Panc1 (cell line): Measurements from ENCODE around the gene RAP1GAP2. TPM values are rescaled to one million over a fixed set of nuclear protein-coding genes. Genes with fewer than 3 reads are reported as not detected.

Experiments used
- ATAC-seq: fragments of 200-7000 bp; cut with Tn5 transposase; 2 replicates; pipeline ENCODE4 v1.9.1; 2020; ENCODE audit warnings: mild to moderate bottlenecking, moderate library complexity
- BruUV-seq: library from RNA; stranded (reverse); fragments of 400-500 nt; replicated peaks from 2 replicates; lab custom pipeline; 2021; lab: Mats Ljungman, UMichigan
- CTCF ChIA-PET: fragments of 300-600 bp; sonication (Branson Sonifier 250); formaldehyde crosslinking; loops from one replicate; lab custom pipeline; 2022; ENCODE audit warnings: antibody characterized with exemption; lab: Charles Lee
- POLR2A ChIA-PET: fragments of 300-600 bp; sonication (Branson Sonifier 250); formaldehyde crosslinking; loops from one replicate; lab custom pipeline; 2022; ENCODE audit warnings: antibody characterized with exemption; lab: Charles Lee
- DNase-seq: peaks from one replicate; pipeline ENCODE4 v3.0.0-alpha.2; 2010; ENCODE audit warnings: low read depth, low spot score
- H3K27ac ChIP-seq: 2 replicates; pipeline ENCODE4 v1.5.1; 2011; ENCODE audit warnings: mild to moderate bottlenecking, low read length, inconsistent platforms
- H3K27me3 ChIP-seq: fragments of 200-500 bp; sonication (Bioruptor generic); 2 replicates; pipeline ENCODE4 v1.6.0; 2014; ENCODE audit warnings: low read length, inconsistent platforms; ENCODE audit not compliant: control insufficient read depth, insufficient read depth
- H3K36me3 ChIP-seq: fragments of 200-500 bp; sonication (Bioruptor generic); 2 replicates; pipeline ENCODE4 v1.5.1; 2014; ENCODE audit warnings: inconsistent platforms, mild to moderate bottlenecking, low read length, moderate library complexity; ENCODE audit not compliant: control insufficient read depth, insufficient read depth
- H3K4me1 ChIP-seq: 2 replicates; pipeline ENCODE4 v1.5.1; 2011; ENCODE audit warnings: inconsistent platforms, mild to moderate bottlenecking, low read length, moderate library complexity; ENCODE audit not compliant: control insufficient read depth, insufficient read depth
- H3K4me3 ChIP-seq, 2 experiments: 2 replicates each; pipeline ENCODE4 v1.5.1; 2011 to 2012; ENCODE audit warnings: low read depth in 2 of 2, low read length in 2 of 2, mild to moderate bottlenecking in 2 of 2, inconsistent platforms in 1 of 2, moderate library complexity in 1 of 2
- H3K9me3 ChIP-seq: fragments of 200-500 bp; sonication (Bioruptor generic); 2 replicates; pipeline ENCODE4 v1.5.1; 2014; ENCODE audit warnings: low read depth, mild to moderate bottlenecking, inconsistent platforms, low read length, moderate library complexity; ENCODE audit not compliant: control insufficient read depth, insufficient read depth
- POLR2AphosphoS5 ChIP-seq: IDR thresholded peaks from 2 replicates; pipeline ENCODE4 v1.6.1; 2012; ENCODE audit warnings: mild to moderate bottlenecking, low read depth, low read length, moderate library complexity
- SIN3A ChIP-seq: IDR thresholded peaks from 2 replicates; pipeline ENCODE4 v1.6.1; 2012; ENCODE audit warnings: low read depth, mild to moderate bottlenecking, low read length, moderate library complexity, borderline replicate concordance; ENCODE audit not compliant: insufficient read depth
- TCF7L2 ChIP-seq: IDR thresholded peaks from 2 replicates; pipeline ENCODE4 v1.6.1; 2011; ENCODE audit warnings: mild to moderate bottlenecking, low read depth, low read length, inconsistent platforms
- in situ Hi-C: cut with HindIII; loops from 2 replicates; pipeline ENCODE4 v1.10.0; 2016; ENCODE audit warnings: low sequenced_read_pairs, low pct_unique_long_range_greater_than_20kb
- intact Hi-C: fragments of 100-400 bp; cut with micrococcal nuclease; formaldehyde crosslinking; loops from one replicate; pipeline ENCODE4 v1.10.0; 2022; ENCODE audit not compliant: unreplicated experiment
- total RNA-seq: library from RNA; stranded (reverse); gene quantifications from one replicate; pipeline ENCODE4 v1.2.1, GENCODE V29; 2021; ENCODE audit not compliant: unreplicated experiment
- TF ChIP-seq, protein P1 (sequence below), 2 experiments: IDR thresholded peaks; 2 replicates each; pipeline ENCODE4 v1.6.1; 2011 to 2012; ENCODE audit warnings: low read depth in 2 of 2, control low read depth in 1 of 2, low read length in 1 of 2, mild to moderate bottlenecking in 1 of 2, moderate library complexity in 1 of 2; ENCODE audit not compliant: insufficient read depth in 1 of 2
- TF ChIP-seq, protein P2 (sequence below): fragments of 450-650 bp; IDR thresholded peaks from 2 replicates; pipeline ENCODE4 v1.5.1; 2017; ENCODE audit warnings: mild to moderate bottlenecking

Gene RAP1GAP2
- total RNA-seq, 1 experiment from 2014 or later: 10.0 TPM

DNA sequence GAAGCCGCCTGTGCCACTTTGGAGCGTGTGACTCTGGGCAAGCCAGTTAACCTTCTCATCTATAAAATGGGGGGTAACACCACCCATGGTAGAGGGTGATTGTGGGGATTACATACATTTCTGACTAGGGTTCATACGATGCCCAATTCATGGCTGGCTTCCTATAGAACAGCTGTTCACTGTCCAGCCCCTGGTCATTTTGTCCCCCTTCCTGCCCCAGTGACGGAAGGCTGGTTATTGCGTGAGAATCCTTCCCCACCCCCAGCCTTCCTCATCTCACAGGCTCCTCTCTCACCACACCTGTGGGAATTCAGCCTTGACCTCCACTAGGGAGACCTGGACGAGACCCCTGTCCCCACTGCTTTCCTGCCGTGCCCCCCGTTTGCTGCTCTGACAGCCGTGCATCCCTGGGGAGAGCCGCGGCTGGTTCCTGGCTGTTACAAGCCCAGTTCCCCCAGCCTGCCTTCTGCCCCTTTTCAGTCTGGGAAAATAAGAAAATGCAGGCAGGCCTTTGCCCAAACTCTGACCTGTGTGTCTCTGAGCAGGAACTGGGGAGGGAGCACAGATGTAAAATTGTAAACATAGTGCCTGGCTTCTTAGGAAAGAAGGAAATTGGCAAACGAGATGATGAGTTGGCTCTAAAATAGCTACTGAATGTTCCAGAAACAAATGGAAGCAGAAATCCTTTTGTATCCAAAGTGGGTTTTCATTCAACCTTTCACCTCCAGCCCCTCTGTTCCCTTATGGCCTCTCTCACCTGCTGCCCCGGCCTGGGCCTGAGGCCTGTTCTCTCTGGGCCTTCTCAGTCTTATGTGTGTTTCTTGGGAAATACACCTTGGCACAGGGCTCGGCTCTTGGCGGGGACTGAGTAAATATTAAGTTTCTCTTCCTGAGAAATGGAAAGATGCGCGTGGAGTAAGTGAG, 199.9 kb downstream of the RAP1GAP2 start:
- DNase-seq (no peak), ATAC-seq (no peak)
- Histone ChIP-seq H3K27me3 (no peaks in the 10 kb centered on the region), H3K36me3 (no peaks in the 10 kb centered on the region), H3K9me3 (no peaks in the 10 kb centered on the region), H3K4me3 (no peak overlapping the region), H3K4me1 (no peaks in the 10 kb centered on the region), H3K27ac (no peak overlapping the region)
- in situ Hi-C loops: no loop called here
- no TSS peak for BruUV-seq
- POLR2A ChIA-PET: no interaction called here
- CTCF ChIA-PET: interaction anchor here (0.7 kb wide), 1 partner anchor 67 kb away, joined by 3 read pairs; no protein-coding TSS in a partner anchor
- TF ChIP-seq SIN3A: no peak
- no peak for TF ChIP-seq POLR2AphosphoS5
- TF ChIP-seq TCF7L2: no peak
- TF ChIP-seq, protein P1, sequence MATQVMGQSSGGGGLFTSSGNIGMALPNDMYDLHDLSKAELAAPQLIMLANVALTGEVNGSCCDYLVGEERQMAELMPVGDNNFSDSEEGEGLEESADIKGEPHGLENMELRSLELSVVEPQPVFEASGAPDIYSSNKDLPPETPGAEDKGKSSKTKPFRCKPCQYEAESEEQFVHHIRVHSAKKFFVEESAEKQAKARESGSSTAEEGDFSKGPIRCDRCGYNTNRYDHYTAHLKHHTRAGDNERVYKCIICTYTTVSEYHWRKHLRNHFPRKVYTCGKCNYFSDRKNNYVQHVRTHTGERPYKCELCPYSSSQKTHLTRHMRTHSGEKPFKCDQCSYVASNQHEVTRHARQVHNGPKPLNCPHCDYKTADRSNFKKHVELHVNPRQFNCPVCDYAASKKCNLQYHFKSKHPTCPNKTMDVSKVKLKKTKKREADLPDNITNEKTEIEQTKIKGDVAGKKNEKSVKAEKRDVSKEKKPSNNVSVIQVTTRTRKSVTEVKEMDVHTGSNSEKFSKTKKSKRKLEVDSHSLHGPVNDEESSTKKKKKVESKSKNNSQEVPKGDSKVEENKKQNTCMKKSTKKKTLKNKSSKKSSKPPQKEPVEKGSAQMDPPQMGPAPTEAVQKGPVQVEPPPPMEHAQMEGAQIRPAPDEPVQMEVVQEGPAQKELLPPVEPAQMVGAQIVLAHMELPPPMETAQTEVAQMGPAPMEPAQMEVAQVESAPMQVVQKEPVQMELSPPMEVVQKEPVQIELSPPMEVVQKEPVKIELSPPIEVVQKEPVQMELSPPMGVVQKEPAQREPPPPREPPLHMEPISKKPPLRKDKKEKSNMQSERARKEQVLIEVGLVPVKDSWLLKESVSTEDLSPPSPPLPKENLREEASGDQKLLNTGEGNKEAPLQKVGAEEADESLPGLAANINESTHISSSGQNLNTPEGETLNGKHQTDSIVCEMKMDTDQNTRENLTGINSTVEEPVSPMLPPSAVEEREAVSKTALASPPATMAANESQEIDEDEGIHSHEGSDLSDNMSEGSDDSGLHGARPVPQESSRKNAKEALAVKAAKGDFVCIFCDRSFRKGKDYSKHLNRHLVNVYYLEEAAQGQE (IDR thresholded peaks at IDR 0.05; ENCODE audit: insufficient read depth in 1 of 2, low read depth in 2 of 2, low read length in 1 of 2): no peak
- TF ChIP-seq, protein P2, sequence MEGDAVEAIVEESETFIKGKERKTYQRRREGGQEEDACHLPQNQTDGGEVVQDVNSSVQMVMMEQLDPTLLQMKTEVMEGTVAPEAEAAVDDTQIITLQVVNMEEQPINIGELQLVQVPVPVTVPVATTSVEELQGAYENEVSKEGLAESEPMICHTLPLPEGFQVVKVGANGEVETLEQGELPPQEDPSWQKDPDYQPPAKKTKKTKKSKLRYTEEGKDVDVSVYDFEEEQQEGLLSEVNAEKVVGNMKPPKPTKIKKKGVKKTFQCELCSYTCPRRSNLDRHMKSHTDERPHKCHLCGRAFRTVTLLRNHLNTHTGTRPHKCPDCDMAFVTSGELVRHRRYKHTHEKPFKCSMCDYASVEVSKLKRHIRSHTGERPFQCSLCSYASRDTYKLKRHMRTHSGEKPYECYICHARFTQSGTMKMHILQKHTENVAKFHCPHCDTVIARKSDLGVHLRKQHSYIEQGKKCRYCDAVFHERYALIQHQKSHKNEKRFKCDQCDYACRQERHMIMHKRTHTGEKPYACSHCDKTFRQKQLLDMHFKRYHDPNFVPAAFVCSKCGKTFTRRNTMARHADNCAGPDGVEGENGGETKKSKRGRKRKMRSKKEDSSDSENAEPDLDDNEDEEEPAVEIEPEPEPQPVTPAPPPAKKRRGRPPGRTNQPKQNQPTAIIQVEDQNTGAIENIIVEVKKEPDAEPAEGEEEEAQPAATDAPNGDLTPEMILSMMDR: no peak
- intact Hi-C loops: no loop called here

DNA sequence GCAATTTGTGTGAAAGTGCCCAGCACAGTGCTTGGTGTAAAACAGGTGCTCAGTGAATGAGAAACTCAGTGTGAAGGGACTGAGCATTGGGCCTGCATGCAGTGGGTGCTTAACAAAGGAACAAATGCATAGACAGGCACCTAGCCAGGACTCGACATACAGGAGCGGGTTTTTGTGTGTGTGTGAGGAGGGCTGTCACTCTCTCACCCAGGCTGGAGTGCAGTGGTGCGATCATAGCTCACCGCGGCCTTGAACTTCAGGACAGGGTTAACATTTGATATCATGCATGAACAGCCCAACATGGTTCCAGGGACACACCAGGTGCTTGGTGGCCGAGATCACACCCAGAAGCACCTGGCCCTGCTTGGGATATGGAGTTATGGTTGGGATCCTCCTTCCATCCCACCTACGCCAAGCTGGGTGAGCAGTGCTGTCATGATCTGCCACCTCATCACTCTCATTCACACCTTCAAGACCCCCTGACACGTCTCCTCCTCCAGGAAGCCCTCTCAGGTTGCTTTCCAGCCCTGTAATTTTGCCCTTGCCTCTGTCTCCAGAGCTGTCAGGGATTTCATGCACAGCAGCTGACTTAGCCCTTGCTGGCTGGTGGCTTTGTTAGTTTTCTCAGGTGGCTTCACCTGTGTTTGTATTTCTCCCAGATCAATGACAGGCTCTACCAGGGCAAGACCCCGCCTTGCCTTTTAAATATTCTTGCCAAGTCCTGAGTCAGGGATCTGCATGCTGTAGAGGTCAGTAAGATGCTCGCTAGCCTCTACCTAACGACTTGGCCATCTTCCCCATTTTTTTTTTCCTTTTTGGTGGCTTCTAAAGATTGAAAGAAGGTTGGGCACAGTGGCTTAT, 200.8 kb downstream of the RAP1GAP2 start:
- H3K27ac ChIP-seq: no peak overlapping the region
- ATAC-seq: no peak

More for the DNA sequence above, 200.8 kb downstream of the RAP1GAP2 start:
- no peak for DNase-seq
- H3K4me1 ChIP-seq: no peaks in the 10 kb centered on the region
- BruUV-seq: no TSS peak
- H3K9me3 ChIP-seq: no peaks in the 10 kb centered on the region
- CTCF ChIA-PET: no interaction called here
- no peaks in the 10 kb centered on the region for H3K36me3 ChIP-seq
- intact Hi-C loops: no loop called here
- no peak overlapping the region for H3K4me3 ChIP-seq
- in situ Hi-C loops: no loop called here
- TF ChIP-seq SIN3A (no peak), TCF7L2 (no peak), POLR2AphosphoS5 (no peak)
- TF ChIP-seq, protein P1 (IDR thresholded peaks at IDR 0.05; ENCODE audit: insufficient read depth in 1 of 2, low read depth in 2 of 2, low read length in 1 of 2): no peak
- TF ChIP-seq, protein P2: no peak
- H3K27me3 ChIP-seq: no peaks in the 10 kb centered on the region
- POLR2A ChIA-PET: no interaction called here
